Ureter (tissue), 1 donor: ENCODE measurements around the gene LRCH4. TPM values are rescaled to one million over a fixed set of nuclear protein-coding genes. Genes with fewer than 3 reads are reported as not detected.

Experiments used
- DNase-seq: peaks from one replicate; pipeline ENCODE4 v3.0.0-alpha.2; 2020; ENCODE audit warnings: low spot score
- total RNA-seq: library from RNA; stranded (reverse); gene quantifications from one replicate; pipeline ENCODE4 v1.2.4, GENCODE V29; 2023
- donor health status: DM: yes; HTN: yes; CAD: no.

LRCH4 gene
- total RNA-seq, 1 donor from 2014 or later, result 52.4 TPM

DNA sequence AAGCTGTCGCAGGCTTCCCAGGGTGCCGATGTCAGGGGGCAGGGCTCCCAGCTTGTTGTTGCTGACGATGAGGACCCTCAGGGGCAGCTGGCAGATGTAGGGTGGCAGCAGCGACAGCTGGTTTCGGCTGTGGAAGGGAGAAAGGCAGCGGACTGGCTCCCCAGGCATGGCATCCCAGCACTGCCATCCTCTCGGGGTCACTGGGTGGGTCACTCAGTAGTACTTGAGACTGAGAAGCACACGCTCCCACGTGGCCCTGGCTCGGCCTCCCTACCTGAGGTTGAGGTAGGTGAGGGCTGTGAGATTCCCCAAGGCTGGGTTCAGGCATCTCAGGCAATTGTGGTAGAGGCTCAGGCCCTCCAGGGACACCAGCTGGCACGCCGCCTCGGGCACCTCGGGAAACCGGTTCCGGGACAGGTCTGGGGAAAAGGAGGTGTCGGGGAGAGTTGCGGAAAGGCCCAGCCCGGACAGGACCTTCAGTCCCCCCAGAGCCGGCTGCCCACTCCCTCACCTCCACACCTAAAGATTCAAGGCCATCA, 3.8 kb downstream of the LRCH4 start:
- DNase-seq, result peak; percentile 79

DNA sequence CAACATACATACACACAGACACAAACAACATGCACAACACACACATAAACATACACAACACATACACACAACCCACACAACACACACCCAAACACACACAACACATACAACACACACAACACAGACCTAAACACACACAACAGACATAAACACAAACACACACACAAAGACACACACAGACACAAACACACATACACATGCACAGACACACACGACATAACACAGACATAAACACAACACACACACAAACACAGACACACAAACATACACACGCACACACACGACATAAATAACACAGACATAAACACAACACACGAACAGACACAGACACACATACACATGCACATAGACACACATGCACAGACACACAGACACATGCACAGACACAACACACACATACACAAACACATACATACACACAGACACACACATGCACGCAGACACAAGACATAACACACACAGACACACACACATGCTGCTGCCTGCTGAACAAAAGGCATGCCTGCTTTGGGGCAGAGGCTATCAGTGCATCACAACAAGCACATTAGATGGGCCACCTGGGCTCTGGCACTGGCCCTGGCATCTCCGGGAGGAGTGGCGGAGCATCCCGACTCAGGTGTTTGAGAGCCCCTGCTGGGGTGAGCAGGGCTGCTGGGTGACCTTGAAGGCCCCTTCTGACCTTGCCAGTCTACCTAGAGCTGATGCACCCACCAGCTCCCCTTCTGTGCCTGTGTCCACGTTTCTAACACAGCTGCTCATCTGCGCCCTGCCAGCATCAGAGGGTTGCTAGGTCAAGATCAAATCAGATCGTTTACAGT, 5.3 kb downstream of the LRCH4 start:
- no peak for DNase-seq

DNA sequence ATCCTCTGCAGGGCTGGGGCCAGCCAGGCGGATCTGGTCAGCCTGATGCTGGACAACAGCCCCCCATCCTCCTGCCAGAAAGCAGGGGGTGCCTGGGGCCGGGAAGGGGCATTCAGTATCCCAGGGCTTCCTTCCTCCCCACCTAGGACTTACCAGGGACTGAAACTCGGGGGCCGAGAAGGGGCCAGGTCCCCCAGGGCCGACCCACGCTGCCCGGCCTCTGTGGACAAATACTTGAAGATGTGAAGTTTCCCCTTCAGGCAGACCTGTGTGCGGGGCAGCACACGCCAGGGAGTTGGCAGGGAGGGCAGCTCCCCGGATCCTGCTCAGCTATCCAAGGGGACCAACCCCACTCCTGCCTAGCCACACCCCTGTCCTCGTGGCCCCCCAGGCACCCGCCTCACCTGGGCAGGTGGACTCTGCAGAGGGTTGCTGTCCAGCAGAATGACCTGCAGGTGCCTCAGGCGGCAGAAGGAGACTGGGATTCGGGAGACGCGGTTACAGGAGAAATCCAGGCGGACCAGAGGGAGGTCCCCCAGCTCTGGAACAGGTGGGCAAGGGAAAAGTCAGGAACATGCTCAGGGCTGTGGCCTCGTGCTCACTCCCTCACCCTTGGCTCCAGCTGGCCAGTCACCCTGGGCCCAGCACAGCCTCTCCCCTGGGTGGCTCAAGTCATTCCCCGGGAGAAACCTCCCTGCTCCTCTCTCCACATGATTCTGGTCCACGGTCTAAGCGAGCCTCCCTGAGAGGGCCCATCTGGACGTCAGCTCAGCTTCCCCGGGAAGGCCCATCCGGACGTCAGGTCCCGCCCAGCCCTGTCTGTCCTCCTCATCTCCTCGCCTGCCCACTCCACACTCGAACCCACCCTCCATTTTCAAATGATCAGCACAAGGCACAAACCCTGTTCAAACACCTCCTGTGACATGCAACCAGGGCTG, 7.4 kb downstream of the LRCH4 start:
- DNase-seq, result no peak

DNA sequence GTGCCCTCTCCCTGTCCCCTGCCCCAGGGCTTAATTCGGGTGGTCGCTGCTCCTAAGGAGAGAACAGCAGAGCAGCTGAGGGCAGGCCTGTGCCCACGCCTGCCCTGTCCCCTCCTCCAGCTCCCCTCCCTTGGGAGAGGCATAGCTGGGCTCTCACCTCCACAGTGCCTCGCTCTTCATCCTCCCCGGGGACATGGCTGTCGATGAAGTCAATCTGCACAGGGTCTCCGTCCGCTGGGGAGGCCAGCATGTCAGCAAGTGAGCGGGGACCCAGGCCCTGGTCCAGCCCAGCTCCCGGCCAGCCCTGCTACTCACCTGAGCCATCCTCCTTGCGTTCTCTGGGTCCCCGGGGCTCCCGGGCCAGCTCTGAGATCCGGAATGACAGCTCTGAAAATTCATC, 8.4 kb downstream of the LRCH4 start:
- no peak for DNase-seq

DNA sequence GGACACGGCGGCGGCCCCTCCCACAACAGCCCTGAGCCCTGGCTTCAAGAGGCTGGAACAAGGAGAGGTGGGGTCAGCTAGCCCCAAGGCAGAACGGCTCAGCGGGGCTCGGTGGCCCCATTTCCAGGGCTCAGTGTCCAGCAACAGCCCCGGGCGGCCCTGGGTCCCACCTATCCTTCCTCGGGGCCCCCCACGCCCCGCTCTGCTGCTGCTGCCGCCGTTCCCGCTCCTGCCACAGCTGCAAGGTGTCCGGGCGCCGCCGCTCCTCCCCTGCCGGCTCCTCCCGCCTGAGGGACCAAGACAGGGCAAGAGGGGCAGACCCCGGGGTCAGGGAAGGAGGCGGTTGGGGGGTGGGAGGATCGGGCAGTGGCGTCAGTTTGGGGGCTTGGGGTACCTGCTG, 8.8 kb downstream of the LRCH4 start:
- DNase-seq, result no peak

DNA sequence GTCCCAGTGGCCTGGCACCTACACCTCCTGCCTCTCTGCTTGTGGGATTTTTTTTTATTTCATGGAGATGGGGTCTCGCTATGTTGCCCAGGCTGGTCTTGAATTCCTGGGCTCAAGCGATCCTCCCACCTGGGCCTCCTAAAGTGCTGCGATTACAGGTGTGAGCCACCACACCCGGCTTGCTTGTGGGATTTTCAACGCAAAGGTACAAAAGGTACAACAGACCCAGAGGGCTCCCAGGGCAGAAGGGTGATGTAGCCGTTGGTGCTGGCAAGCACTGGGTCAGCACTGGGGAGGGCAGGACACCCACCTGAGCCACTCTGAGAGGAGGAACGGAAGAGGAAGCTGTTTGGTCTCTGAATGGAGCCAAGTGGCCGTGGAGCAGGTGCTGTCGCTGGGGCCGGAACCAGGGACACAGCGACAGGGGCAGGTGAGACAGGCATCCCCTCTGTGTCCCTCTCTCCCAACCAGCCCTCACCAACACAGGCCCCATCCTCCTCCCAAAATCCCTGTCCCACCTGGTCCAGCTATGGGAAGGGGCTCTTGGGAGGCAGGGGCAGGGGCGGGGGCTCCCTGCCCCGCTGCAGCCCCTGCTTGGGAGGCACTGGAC, 9.4 kb downstream of the LRCH4 start:
- no peak for DNase-seq

DNA sequence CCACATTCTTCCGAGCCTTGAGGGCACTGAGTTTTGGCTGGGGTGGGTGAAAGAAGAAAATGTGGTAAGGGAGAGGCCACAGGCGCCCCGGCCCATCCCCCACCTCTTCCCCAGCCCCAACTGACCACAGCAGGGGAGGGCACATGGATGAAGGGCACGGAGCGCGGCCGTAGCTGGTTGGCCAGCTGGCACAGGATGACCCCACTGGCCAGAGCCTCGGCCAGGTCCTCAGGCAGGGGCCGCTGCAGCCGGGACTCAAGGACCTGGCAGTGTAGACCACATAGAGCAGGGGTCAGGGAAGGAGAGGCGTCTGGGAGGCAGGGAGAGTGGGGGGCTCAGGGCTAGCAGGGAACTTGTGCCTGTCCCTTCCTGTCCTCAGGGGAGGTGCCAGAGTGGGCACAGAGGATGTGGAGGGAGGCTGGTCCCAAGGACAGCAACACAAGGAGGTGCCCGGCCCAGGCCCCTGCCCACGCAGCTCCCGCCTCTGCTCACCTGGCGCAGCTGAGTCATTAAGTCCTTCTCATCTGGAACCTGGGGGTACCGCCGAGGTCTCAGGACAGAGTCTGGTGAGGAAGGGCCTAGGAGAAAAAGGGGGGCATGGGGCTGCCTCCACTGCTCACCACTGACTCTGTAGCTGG, 10.1 kb downstream of the LRCH4 start:
- no peak for DNase-seq

DNA sequence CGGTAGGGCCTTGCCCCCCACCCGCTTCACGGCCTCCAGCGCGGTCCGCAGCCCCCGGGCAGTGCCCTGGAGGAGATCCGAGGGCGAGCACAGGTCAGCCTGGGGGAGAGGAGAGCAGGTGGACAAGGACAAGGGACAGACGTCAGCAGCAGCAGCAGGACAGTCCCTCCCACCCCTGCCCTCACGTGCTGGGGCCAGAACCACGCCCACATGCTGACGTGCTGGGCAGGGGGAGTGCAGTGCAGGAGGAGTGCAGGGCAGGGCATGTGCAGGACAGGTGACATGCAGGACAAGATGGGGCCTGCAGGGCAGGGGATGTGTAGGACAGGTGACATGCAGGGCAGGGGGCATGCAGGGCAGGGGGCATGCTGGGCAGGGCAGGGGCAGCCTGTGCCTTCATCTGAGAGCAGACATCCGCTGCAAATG, 10.7 kb downstream of the LRCH4 start:
- no peak for DNase-seq

DNA sequence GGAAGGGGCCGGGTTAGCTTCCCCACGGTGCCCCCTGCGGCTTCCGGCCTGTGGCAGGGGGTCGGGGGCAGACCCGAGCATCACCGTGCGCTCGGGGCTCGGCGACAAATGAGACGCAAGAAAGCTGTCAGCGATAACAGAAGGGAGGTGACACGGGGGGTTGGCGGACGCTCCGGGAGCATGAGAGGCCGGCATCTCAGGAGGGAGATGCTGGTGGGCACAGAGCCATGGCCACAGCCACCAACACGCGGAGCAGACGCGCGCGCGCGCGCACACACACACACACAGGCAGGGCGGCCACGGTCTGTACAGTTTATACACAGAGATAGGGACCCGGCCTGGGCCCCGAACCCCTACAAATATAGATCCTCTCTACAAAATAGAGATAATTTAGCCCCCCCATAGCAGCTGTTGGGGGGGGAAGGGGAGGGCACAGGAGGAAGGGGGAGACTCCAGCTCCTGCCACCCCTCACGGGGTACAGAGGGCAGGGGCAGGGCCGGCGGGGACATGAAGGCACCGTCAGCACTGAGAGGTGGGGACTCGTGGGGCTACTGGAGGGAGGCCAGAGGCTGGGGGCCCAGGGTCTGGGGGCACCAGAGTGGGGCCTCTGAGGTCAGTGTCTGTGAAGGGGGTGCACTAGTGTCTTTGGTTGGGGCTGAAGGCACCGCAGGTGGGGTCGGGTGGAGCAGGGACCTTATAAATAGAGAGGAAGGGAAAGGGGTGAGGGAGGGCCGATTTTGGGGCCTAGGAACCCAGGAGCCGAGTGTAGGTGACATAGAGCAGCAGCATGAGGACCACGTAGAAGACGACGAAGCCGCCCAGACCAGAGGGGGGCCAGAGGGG, 11.3 kb downstream of the LRCH4 start:
- no peak for DNase-seq

DNA sequence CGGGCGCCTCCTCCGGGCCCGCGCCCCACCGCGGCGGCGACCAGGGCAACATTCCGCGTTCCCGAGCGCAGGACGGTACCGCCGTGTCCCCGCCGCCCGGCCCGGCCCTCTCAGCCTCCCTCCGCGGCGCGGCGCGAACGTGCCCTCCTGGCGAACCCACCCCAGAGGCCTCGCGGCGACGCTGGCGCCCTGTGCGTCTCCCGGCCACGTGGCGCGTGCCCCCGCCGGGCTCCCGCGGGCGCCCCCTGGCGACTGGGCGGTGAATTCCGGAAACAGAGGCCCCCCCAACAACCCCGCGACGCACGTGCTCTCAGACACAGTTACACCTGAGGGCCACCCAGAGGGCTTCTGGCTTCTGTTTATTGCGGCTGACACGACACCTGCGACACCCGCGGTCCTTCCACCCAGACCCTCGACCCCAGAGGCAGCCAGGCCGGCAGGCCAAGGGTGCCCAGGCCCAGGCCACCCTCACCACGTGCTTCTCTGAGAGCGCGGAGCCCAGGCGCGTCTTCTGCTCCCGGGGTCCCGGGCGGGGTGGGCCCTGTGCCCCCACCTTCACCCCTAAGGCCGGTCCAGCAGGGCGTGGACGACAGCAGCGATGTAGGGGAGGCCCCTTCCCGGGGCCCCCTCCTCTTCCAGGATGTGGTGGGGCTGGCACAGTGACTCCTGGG, 12.1 kb downstream of the LRCH4 start, which contains the start of gene SAP25:
TSS of gene SAP25 (minus strand) at position 210 of the 671 bp plus-strand sequence. CDS start at position 52, 158 bp downstream.
- no peak for DNase-seq

DNA sequence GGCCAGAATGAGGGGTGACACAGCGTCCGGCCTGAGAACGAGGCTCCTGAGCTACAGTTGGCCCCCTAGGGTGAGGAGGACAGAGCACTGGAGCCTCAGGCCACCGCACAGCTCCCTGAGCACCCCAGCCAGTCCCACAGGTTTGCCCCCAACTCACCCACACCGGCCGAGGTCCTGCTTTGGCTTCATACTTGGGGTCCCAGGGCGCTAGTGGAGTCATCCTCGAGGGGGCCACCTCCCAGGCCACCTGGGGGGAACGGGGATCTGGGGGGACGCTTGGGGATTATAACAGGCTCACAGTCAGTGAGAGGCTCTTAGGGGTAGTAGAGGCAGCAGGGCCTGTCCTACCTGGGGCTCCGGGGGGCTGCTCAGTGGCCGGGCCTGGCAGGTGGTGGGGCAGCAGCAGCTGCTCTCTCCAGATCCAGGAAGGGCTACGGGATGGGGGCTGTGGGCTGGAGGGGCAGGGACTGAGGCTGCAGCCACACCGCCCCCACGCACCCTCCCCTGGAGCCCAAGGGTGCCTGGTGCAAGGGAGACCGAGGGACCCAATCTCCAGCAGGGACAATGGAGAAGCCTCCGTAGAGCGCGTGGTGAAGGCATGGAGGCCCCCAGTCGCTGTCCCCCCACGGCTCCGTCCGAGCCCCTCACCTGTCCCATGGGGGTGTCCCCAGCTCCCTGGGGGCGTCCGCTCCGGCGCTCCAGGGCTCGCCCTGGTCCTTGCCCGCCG, 12.8 kb downstream of the LRCH4 start:
- no peak for DNase-seq

DNA sequence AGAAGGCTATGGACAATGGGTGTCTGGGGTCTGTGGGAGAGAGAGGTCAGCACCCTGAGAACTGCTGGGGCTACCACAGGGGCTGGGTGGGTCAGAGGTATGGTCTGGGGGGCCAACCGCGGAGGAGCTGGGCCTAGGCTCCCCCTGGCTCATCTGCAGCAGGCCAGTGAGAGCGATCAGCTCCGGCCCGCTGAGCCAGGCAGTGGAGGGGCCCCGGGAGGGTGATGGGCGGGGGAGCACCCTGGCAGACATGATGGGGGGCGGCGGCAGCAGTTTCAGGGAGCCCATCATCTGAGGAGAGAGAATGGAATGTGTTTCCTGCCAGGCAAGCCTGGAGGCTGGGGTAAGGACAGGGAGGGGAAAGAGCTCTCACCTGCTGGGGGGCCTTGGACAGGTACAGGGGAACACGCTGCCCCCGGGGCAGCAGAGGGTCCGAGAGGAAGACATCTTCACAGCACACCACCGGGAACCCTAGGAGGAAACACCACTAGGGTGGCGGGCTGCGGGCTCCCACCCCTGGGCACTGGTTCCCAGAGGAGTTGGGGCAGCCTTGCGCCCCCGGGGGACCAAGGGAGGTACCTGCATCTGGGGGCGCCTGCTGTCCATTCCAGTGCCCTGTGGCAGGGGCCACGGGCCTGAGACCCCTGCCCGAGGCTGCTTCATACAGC, 13.5 kb downstream of the LRCH4 start:
- no peak for DNase-seq

DNA sequence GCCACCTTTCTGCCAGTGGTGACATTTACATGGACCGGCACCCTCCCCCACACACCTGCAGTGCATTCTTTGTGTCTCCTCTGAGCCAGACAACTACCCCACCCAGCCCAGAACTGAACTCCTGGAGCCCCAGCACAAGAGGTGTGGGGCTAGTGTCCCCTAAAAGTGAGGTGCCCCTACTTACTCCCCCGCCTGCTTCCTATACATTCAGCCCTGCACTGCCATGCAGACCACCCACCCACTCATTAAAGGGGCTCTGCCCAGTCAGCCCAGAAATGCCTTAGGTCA, 14.2 kb downstream of the LRCH4 start:
- no peak for DNase-seq

DNA sequence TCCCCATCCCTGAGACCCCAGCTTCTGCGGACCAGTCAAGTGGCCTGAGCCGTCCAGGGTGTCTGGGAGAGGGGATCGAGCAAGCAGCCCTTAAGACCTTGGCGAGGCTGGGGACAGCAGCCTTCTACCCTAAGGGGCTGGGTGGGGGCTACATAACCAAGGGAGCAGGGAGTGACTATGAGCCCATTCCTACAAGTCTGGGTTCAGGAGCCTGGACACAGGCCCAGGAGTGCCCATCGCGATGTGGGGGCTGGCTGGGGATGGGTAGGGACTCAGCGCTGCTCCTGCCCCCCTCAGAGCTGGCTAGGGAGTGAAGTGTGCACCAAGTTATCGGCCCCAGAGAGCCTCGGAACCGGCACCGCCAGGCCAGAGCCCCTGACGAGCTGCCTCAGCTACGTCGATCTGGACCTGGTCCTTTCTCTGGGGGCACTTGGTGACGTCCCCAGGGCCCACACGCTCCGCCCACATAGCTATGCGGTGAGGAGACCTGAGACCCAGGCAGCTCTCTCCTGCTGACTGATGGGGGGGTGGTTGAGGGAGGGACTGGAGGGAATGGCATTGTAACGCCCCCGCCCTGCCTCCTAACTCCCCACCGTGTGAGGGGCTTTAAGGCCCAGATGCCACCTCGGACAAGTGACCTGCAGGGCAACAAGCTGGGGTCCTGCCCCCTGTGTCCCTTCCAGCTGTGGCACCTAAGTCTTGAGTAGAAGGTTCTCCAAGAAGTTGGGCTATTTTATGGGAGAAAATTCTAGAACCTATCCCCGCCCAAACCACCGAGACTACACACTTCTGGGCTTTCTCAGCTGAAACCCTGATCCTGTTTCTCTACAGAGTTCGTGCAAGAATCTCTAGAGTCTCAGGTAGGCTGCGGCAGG, 14.7 kb downstream of the LRCH4 start:
- DNase-seq, result no peak

DNA sequence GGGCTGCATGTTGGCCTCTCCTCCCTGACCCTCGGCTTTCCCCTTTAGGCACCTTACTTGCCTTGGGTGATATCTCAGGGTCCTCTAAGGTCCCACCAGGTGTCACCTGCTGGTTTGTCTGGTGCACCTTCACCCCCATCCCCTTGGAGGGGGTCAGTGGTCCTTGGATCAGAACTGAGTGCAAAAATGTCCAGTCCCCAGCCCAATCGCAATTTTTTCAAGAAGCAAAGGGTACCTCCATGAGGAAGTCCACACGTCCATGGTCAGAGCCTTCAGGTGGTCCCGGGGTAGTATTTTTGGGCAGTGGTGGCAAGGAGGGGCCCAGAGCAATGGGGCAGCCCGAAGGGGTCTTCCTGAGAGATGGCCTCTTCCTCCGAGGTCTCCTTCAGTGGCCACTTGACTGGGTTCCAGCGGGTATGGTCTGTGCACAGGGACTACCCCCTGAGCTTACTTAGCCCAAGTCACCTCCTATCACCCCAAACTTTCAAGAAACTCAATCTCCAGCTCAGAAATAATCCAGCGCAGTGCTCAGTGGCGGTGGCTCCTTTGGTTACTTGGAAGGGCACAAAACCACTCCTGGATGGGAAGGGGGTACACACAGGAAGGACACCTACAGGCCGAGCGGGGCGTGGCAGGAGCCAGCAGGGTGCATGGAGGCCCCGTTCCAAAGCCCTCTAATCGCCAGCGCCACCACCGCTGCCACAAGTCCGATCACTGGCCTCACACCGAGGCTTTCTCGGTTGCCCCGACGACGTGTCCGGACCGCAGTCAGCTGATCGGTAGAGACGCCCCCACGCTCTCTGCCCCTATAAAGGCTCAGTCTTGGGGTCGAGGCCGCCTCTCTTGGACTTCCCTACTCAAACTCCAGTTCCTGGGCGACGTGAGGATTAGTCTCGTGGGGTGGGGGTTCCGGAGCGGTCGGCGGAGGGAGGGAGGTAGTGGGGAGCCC, 16.8 kb downstream of the LRCH4 start:
- DNase-seq, result no peak

DNA sequence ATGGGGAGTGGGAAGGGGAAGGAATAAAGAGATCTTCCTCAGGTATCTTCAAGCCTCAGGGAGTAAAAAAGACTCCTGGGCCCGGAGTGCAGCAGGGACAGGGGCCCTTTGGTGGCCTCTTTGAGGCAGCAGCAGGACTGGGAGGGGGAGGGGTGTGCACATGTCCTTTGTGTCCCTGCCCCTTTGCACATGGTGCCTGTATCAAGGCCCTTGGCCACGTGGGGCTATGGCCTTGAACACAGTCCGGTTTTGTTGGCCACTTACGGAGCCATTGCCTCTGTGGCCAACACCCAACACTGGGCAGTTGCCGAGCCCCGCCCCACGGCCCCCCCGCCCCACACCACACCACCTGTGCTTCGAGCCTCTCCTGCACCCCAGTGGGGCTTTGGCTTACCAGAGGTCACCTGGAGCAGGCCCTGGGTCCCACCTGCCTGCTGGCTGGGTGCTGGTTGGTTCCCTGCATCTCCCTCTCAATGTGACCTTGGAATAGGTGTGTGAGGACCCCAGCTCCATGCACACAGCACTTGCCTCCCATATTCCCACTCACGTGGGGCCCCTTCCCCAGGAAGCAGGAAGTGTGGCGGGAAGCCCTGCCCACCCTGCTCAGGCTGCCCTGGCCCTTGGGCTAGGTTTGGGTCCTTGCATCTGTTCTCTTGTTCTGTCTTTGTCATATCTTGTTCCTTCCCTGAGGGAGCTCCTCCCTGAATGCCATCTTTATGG, 17.6 kb downstream of the LRCH4 start:
- no peak for DNase-seq
